ENCODE data around the gene TAS2R1. TPM values are rescaled to one million over a fixed set of nuclear protein-coding genes. Genes with fewer than 3 reads are reported as not detected.

TAS2R1 gene
- total and polyA plus RNA-seq, 8 donors = not detected

DNA sequence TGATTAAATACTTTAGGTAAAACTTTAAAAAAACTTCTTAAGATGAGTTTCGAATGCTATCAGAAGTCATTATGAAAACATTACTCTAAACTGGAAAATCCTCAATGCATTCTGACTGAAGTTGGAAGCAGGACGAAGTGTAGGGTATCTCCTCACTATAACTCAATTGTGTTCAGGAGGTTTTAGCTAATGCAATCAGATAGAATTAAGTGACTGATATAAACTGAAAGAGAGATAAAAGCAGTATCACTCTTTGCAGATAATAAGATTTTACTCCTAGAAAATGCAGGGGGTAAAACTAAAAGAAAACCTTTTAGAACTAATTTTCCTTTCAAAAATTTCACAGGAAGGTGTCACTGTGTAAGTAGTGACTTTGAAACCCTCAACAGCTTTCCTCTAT lies 22.1 kb downstream of the TAS2R1 start:
- H3K36me3 ChIP-seq = no peaks in the 10 kb centered on the region
- H3K27me3 ChIP-seq = no peaks in the 10 kb centered on the region
- no peak for DNase-seq
- intact Hi-C loops (cut with DNase I; ENCODE audit: low total_unique reads) = no loop called here
- no peak overlapping the region for H3K27ac ChIP-seq
- H3K4me1 ChIP-seq = no peaks in the 10 kb centered on the region
- TF ChIP-seq CTCF (IDR thresholded peaks at IDR 0.05) = no peak
- no peak for TF ChIP-seq POLR2AphosphoS5 (IDR thresholded peaks at IDR 0.05)
- no peak for TF ChIP-seq POLR2A (IDR thresholded peaks at IDR 0.05)
- no peak for TF ChIP-seq EP300 (IDR thresholded peaks at IDR 0.05)
- no peak overlapping the region for H3K4me3 ChIP-seq
- H3K9me3 ChIP-seq = peaks cover 0 to 14% (median 5%) of the 10 kb centered on the region in 4 donors
- 66 to 81% (median 73%) methylated on average over 2 of the region's 2 CpGs for WGBS, 5 donors

DNA sequence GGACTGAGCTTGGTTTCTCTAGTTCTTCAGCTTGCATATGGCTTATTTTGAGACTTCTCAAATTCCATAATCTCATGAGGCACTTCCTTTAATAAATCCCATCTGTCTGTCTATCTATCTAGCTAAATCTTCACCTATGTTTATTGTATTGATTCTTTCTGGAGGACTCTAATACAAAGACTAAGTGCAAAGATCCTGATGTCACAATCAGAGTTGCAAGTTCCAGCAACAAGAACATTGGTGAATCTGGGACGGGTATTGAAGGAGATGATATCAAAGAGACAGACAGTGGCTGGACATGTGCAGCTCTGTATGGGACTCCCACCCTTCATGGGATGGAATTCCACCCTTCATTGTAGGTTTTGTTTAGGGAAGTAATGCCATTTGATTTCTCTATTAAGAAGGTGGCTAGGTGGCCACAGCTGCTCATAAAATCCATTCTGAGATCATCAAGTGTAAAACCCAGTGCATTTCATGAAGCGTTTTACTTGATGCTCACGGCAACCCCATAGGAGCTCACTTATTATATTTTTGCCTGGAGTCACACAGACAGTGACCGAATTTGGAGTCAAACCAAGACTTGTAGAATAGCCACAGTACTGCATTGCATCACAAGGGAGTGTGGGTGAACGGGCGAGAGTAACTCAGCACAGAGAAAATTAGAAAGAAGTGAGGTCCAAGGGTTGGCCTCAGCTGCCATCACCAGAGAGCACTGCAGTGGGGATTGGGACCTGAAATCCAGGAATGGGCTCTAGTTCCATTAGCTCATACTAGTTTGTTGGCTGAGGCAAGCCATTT lies 24.9 kb downstream of the TAS2R1 start:
- DNase-seq = no peak
- H3K27me3 ChIP-seq = no peaks in the 10 kb centered on the region
- no peak overlapping the region for H3K27ac ChIP-seq
- TF ChIP-seq CTCF (IDR thresholded peaks at IDR 0.05) (no peak), POLR2A (IDR thresholded peaks at IDR 0.05) (no peak), EP300 (IDR thresholded peaks at IDR 0.05) (no peak)
- no peaks in the 10 kb centered on the region for H3K4me1 ChIP-seq
- intact Hi-C loops (cut with DNase I; ENCODE audit: low total_unique reads) = no loop called here
- WGBS, 5 donors = 74 to 92% (median 89%) methylated on average over 6 of the region's 6 CpGs
- H3K36me3 ChIP-seq = no peaks in the 10 kb centered on the region
- H3K4me3 ChIP-seq = no peak overlapping the region
- no peaks in the 10 kb centered on the region for H3K9me3 ChIP-seq

DNA sequence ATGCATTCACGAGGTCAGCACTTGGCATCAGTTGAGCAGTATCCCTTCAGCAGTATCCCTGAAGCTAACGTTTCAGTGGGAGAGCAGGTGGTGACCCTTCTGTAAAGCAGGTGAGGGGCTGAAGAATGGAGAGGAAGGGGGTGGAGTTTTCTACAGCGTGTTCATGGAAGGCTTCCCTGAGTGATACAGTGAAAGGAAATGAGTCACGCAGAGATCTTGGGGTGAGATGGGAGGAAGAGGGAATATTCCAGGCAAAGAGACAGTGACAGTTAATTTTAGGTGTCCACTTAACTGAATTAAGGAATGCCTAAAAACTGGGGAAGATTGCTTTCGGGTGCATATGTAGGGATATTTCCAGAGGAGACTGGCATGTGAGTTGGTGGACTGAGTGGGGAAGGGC lies 25.7 kb downstream of the TAS2R1 start:
- Histone ChIP-seq H3K4me1 (no peaks in the 10 kb centered on the region), H3K27ac (no peak overlapping the region), H3K36me3 (no peaks in the 10 kb centered on the region), H3K4me3 (no peak overlapping the region), H3K9me3 (no peaks in the 10 kb centered on the region), H3K27me3 (no peaks in the 10 kb centered on the region)
- DNase-seq = no peak
- 65 to 74% (median 70%) methylated on average over 5 of the region's 5 CpGs for WGBS, 5 donors
- TF ChIP-seq CTCF (IDR thresholded peaks at IDR 0.05) = no peak
- TF ChIP-seq EP300 (IDR thresholded peaks at IDR 0.05) = no peak
- TF ChIP-seq POLR2A (IDR thresholded peaks at IDR 0.05) = no peak
- TF ChIP-seq POLR2AphosphoS5 (IDR thresholded peaks at IDR 0.05) = no peak
- intact Hi-C loops (cut with DNase I; ENCODE audit: low total_unique reads) = no loop called here

DNA sequence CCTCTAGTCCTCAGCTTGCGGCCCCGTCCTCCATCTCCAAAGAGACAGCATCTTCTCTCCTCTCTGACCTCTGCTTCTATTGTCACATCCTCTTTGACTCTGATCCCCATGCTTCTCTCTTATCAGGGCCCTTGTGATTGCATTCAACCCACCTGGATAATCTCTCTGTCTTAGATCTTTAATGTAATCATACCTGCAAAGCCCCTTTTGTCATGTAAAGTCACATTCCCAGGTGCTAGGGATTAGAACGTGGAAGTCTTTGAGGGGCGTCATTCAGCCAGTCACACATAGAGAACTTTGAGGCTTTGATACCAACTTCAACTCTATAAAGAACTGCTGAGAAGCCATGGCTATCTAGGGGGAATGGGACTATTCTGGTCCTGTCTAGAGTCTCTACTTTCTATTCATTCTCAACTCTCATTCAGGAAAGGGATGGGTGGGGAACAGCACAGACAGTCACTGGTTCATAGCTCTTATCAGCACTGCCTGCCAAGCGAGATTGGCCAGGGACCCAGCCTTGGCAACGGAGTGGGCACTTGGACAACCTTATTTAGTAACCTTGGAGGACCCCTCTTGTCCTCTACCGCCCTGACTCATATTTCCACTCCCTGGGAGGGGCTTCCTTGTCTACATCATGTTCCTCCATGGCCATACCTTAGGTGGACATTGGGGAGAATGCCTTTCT lies 29.0 kb downstream of the TAS2R1 start:
- Histone ChIP-seq H3K4me3 (no peak overlapping the region), H3K27me3 (no peaks in the 10 kb centered on the region), H3K4me1 (peaks cover 0 to 5% (median 0%) of the 10 kb centered on the region in 4 donors), H3K27ac (no peak overlapping the region), H3K9me3 (no peaks in the 10 kb centered on the region), H3K36me3 (no peaks in the 10 kb centered on the region)
- no peak for DNase-seq
- TF ChIP-seq CTCF (IDR thresholded peaks at IDR 0.05) (no peak), EP300 (IDR thresholded peaks at IDR 0.05) (no peak), POLR2AphosphoS5 (IDR thresholded peaks at IDR 0.05) (no peak), POLR2A (IDR thresholded peaks at IDR 0.05) (no peak)
- 57 to 69% (median 63%) methylated on average over 7 of the region's 7 CpGs for whole genome bisulfite sequencing, 5 donors
- intact Hi-C loops (cut with DNase I; ENCODE audit: low total_unique reads) = no loop called here

All from stomach (tissue), 9 donors.